ENCODE results near the gene CDH3.

GRCh38 chr16:68664297-68664696, 19.2 kb downstream of the CDH3 start:
- no peak for TF ChIP-seq CTCF (IDR thresholded peaks at IDR 0.05; ENCODE audit: poor library complexity)
- no peak for TF ChIP-seq EZH2phosphoT487 (IDR thresholded peaks at IDR 0.05; ENCODE audit: low read depth, severe bottlenecking, unreplicated experiment)

All from hepatocyte (in vitro differentiated cells).